ENCODE measurements around the gene CDS1. TPM values are rescaled to one million over a fixed set of nuclear protein-coding genes. Genes with fewer than 3 reads are reported as not detected.
"Not testable (repeated sequence)": the region's sequence is repeated elsewhere in the genome, so short reads cannot be mapped to it uniquely, and the experiment has no call there.

CDS1 gene
- total and polyA plus RNA-seq, 2 donors from 2014 or later: 13.5 to 18.8 TPM

DNA sequence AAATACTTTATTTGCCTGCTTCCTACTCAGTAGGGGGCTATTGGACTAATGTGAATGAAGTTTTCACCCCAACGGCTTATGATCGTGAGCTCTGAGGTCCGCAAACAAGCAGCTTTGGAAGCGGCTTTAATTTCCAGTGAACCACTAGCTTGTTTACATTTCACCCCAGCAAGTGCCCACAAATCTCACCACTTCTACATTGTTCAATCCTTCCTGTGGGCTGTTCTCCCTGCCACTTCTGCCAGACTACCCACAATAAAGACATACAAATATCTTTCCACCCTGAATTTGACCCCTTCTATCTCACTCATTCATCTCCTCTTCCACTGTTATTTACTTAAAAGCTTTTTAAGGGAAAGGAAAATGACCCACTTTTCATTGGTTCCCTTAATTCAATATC, 98.0 kb downstream of the CDS1 start:
- Histone ChIP-seq H3K36me3 (ENCODE audit: control insufficient read depth in 2 of 3, insufficient read depth in 3 of 3, low read length in 3 of 3) (peaks cover 3 to 66% (median 35%) of the 10 kb centered on the region in 3 donors), H3K9ac (ENCODE audit: low read length in 3 of 3) (no peak overlapping the region)
- no peak for FAIRE-seq

DNA sequence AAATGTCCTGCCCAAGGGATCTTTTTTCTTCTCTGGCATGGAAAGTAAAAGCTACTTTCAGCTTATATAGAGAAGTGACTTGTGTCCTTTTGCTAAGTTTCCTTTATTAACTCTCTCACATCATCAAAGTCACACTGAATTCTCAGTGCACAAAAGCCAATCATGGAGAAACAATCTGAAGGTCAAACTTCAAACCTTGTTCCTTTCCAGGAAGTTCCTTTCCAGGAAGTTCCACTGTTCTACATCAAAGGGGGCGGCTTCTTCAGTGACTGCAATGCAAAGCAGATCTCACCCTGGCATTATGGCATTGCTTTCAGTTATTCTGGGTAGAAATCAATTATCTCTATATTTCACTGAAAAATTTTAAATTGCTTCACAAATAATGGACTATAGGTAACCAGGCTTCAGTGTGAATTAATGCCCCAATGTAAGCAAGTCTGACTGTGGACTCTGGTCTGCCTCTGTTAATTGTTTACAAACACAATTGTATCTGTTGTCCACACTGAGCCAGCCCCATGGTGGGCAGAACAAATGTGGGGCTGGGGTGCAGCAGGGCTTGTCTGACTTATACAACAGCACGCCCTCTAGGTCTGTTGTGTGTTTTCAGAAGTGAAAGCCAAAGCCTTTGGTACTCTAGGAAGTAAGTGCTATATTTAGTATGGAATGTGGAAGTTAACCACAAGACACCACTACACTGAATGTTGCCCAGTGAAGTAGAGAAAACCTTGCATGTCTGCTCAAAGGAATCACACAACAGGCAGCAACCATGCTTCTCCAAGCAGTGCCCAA, 98.8 kb downstream of the CDS1 start:
- no peak for FAIRE-seq
- Histone ChIP-seq H3K27me3 (ENCODE audit: control insufficient read depth, insufficient read depth, low read length) (no peaks in the 10 kb centered on the region), H3K36me3 (ENCODE audit: control insufficient read depth in 2 of 3, insufficient read depth in 3 of 3, low read length in 3 of 3) (peaks cover 3 to 61% (median 32%) of the 10 kb centered on the region in 3 donors), H3K9me3 (ENCODE audit: control insufficient read depth in 2 of 3, insufficient read depth in 1 of 3, low read length in 3 of 3) (no peaks in the 10 kb centered on the region), H3K4me3 (ENCODE audit: low read length in 3 of 3) (no peak overlapping the region), H3K27ac (ENCODE audit: low read depth in 2 of 2, low read length in 2 of 2) (peak overlapping the region; percentile 48 to 63), H3K9ac (ENCODE audit: low read length in 3 of 3) (peak overlapping the region in 1 of 3 donors; percentile 20), H3K4me1 (ENCODE audit: control insufficient read depth in 2 of 3, insufficient read depth in 2 of 3, low read depth in 1 of 3, low read length in 3 of 3) (peaks cover 0 to 33% (median 0%) of the 10 kb centered on the region in 3 donors)
- TF ChIP-seq, protein P1, sequence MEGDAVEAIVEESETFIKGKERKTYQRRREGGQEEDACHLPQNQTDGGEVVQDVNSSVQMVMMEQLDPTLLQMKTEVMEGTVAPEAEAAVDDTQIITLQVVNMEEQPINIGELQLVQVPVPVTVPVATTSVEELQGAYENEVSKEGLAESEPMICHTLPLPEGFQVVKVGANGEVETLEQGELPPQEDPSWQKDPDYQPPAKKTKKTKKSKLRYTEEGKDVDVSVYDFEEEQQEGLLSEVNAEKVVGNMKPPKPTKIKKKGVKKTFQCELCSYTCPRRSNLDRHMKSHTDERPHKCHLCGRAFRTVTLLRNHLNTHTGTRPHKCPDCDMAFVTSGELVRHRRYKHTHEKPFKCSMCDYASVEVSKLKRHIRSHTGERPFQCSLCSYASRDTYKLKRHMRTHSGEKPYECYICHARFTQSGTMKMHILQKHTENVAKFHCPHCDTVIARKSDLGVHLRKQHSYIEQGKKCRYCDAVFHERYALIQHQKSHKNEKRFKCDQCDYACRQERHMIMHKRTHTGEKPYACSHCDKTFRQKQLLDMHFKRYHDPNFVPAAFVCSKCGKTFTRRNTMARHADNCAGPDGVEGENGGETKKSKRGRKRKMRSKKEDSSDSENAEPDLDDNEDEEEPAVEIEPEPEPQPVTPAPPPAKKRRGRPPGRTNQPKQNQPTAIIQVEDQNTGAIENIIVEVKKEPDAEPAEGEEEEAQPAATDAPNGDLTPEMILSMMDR (IDR thresholded peaks at IDR 0.05; ENCODE audit: borderline replicate concordance, extremely low read depth, insufficient read depth): no peak
- intact Hi-C loops (cut with DNase I): no loop called here
- peak in 3 of 5 donors; percentile 26 to 62 (median 51) for DNase-seq

More for the DNA sequence above, 98.0 kb downstream of the CDS1 start:
- H3K27ac ChIP-seq (ENCODE audit: low read depth in 2 of 2, low read length in 2 of 2): peak overlapping the region; percentile 44 to 62
- DNase-seq: no peak
- TF ChIP-seq, protein P1 (IDR thresholded peaks at IDR 0.05; ENCODE audit: borderline replicate concordance, extremely low read depth, insufficient read depth): no peak
- H3K4me3 ChIP-seq (ENCODE audit: low read length in 3 of 3): no peak overlapping the region
- no peaks in the 10 kb centered on the region for H3K27me3 ChIP-seq (ENCODE audit: control insufficient read depth, insufficient read depth, low read length)
- H3K9me3 ChIP-seq (ENCODE audit: control insufficient read depth in 2 of 3, insufficient read depth in 1 of 3, low read length in 3 of 3): no peaks in the 10 kb centered on the region
- intact Hi-C loops (cut with DNase I): no loop called here
- peaks cover 0 to 33% (median 0%) of the 10 kb centered on the region in 3 donors for H3K4me1 ChIP-seq (ENCODE audit: control insufficient read depth in 2 of 3, insufficient read depth in 2 of 3, low read depth in 1 of 3, low read length in 3 of 3)

DNA sequence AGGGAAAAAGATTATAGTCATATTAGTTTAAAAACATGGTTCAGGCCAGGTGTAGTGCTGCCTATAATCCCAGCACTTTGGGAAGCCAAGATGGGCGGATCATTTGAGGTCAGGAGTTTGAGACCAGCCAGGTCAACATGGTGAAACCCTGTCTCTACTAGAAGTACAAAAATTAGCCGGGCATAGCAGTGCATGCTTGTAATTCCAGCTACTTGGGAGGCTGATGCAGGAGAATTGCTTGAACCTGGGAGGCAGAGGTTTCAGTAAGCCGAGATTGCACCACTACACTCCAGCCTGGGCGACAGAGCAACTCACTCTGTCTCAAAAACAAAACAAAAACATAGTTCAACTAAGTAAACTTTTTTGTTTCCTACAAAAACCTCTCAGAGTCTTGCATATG, 99.7 kb downstream of the CDS1 start:
- DNase-seq; H3K9me3 ChIP-seq (ENCODE audit: control insufficient read depth in 2 of 3, insufficient read depth in 1 of 3, low read length in 3 of 3); intact Hi-C loops (cut with DNase I); FAIRE-seq; H3K4me3 ChIP-seq (ENCODE audit: low read length in 3 of 3); H3K27me3 ChIP-seq (ENCODE audit: control insufficient read depth, insufficient read depth, low read length): not testable (repeated sequence)
- Histone ChIP-seq H3K4me1 (ENCODE audit: control insufficient read depth in 2 of 3, insufficient read depth in 2 of 3, low read depth in 1 of 3, low read length in 3 of 3) (peaks cover 0 to 33% (median 0%) of the 10 kb centered on the region in 3 donors), H3K27ac (ENCODE audit: low read depth in 2 of 2, low read length in 2 of 2) (peak overlapping the region; percentile 40 to 65), H3K9ac (ENCODE audit: low read length in 3 of 3) (peak overlapping the region in 1 of 3 donors; percentile 20), H3K36me3 (ENCODE audit: control insufficient read depth in 2 of 3, insufficient read depth in 3 of 3, low read length in 3 of 3) (peaks cover 3 to 53% (median 24%) of the 10 kb centered on the region in 3 donors)

DNA sequence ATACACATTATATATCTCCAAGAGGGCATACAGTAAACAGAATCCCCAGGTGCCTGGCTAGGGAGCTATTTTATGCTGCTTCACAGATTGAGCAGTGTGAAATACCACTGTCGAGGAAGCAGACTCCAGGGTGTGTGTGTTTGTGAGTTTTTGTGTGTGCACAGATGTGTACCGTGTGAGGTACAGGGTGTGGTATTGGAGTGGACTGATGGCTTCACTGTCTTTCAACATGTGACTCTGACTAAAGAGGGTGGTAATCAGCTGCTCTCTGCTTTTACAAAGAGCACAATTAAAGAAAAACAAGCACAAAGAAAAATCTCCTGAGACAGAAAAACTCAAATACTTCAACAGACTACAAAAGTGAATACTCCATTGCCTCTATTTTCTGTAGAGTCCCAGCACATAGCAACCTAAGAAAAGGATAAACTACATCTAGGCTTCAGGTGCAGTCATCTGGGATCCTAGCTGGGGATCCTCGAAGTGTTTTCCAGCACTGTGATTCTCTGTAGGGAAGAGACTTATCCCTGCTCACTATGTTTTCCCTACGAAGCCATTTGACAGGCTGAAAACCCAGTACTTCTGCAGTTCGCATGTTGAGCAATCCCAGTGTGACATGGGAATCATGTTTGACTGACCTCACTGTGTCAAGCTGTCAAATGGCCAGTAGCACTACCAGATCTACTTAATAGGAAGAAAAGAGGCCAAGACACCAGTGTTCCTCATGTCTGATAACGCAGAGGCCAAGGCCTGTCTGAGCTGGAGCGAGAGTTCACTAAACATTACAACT, 100.3 kb downstream of the CDS1 start:
- intact Hi-C loops (cut with DNase I): no loop called here
- DNase-seq (no peak), FAIRE-seq (no peak)
- Histone ChIP-seq H3K4me1 (ENCODE audit: control insufficient read depth in 2 of 3, insufficient read depth in 2 of 3, low read depth in 1 of 3, low read length in 3 of 3) (peaks cover 0 to 33% (median 0%) of the 10 kb centered on the region in 3 donors), H3K27me3 (ENCODE audit: control insufficient read depth, insufficient read depth, low read length) (no peaks in the 10 kb centered on the region), H3K9ac (ENCODE audit: low read length in 3 of 3) (no peak overlapping the region), H3K9me3 (ENCODE audit: control insufficient read depth in 2 of 3, insufficient read depth in 1 of 3, low read length in 3 of 3) (no peaks in the 10 kb centered on the region), H3K36me3 (ENCODE audit: control insufficient read depth in 2 of 3, insufficient read depth in 3 of 3, low read length in 3 of 3) (peaks cover 7 to 54% (median 23%) of the 10 kb centered on the region in 3 donors), H3K27ac (ENCODE audit: low read depth in 2 of 2, low read length in 2 of 2) (peak overlapping the region; percentile 40 to 65), H3K4me3 (ENCODE audit: low read length in 3 of 3) (no peak overlapping the region)
- TF ChIP-seq, protein P1 (IDR thresholded peaks at IDR 0.05; ENCODE audit: borderline replicate concordance, extremely low read depth, insufficient read depth): no peak
